H1 (cell line): Measurements from ENCODE around the gene SLC66A3. TPM values are rescaled to one million over a fixed set of nuclear protein-coding genes. Genes with fewer than 3 reads are reported as not detected.

Experiments used
- CTCF ChIA-PET: fragments of 300-600 bp; sonication (Branson Sonifier 250); formaldehyde crosslinking; loops from one replicate; lab custom pipeline; 2021; ENCODE audit not compliant: partially characterized antibody; lab: Charles Lee
- POLR2A ChIA-PET: fragments of 300-600 bp; sonication (Branson Sonifier 250); formaldehyde crosslinking; loops from one replicate; lab custom pipeline; 2021; ENCODE audit warnings: inconsistent platforms; ENCODE audit not compliant: partially characterized antibody; lab: Charles Lee
- DNase-seq, 2 experiments: peaks; one replicate each; pipeline versions ENCODE4 v3.0.0 to v3.0.0-alpha.2; 2010 to 2022; ENCODE audit warnings: low spot score in 2 of 2, low read depth in 1 of 2, mixed read lengths in 1 of 2
- FAIRE-seq: peaks from 2 replicates; lab custom pipeline; 2011; peaks lifted over from hg19 to GRCh38; lab: Jason Lieb, UNC
- H2AFZ ChIP-seq: 2 replicates; pipeline ENCODE4 v1.8.1; 2012; ENCODE audit warnings: low read length, inconsistent platforms
- H2AK5ac ChIP-seq: 2 replicates; pipeline ENCODE4 v1.6.1; 2013; ENCODE audit warnings: low read depth, low read length
- H2BK120ac ChIP-seq: replicated peaks from 2 replicates; pipeline ENCODE3; 2013; ENCODE audit warnings: low read depth, low read length, inconsistent platforms
- H2BK12ac ChIP-seq: 2 replicates; pipeline ENCODE4 v1.6.1; 2013; ENCODE audit warnings: low read depth, low read length
- H2BK15ac ChIP-seq: 2 replicates; pipeline ENCODE4 v1.6.1; 2013; ENCODE audit warnings: low read length
- H2BK20ac ChIP-seq: 2 replicates; pipeline ENCODE4 v1.6.1; 2013; ENCODE audit warnings: low read length
- H2BK5ac ChIP-seq: 2 replicates; pipeline ENCODE4 v1.6.1; 2013; ENCODE audit warnings: low read depth, low read length
- H3K14ac ChIP-seq: 2 replicates; pipeline ENCODE4 v1.6.1; 2013; ENCODE audit warnings: inconsistent platforms; ENCODE audit not compliant: insufficient read length
- H3K18ac ChIP-seq: 2 replicates; pipeline ENCODE4 v1.6.1; 2013; ENCODE audit warnings: low read length; ENCODE audit errors: extremely low read depth
- H3K23ac ChIP-seq: 2 replicates; pipeline ENCODE4 v1.6.1; 2013; ENCODE audit warnings: inconsistent platforms; ENCODE audit not compliant: insufficient read length
- H3K23me2 ChIP-seq: 2 replicates; pipeline ENCODE4 v1.6.1; 2013; ENCODE audit warnings: low read depth, low read length
- H3K27ac ChIP-seq: 2 replicates; pipeline ENCODE4 v1.6.1; 2011; ENCODE audit warnings: low read depth, low read length, inconsistent platforms
- H3K27me3 ChIP-seq, 4 experiments: replicated peaks in 1 of 4; 1 replicate in 1 of 4; 2 replicates in 3 of 4; pipeline versions ENCODE4 v1.6.1 to v1.8.1; 2011 to 2013; ENCODE audit warnings: low read length in 3 of 4, mild to moderate bottlenecking in 3 of 4, inconsistent platforms in 2 of 4, mixed read lengths in 2 of 4, moderate library complexity in 1 of 4; ENCODE audit not compliant: control insufficient read depth in 3 of 4, insufficient read depth in 3 of 4; ENCODE audit errors: extremely low read depth in 1 of 4
- H3K36me3 ChIP-seq, 4 experiments: 2 replicates each; pipeline versions ENCODE4 v1.6.1 to v1.8.1; 2011 to 2013; ENCODE audit warnings: mild to moderate bottlenecking in 4 of 4, low read length in 3 of 4, moderate library complexity in 2 of 4, control low read depth in 1 of 4, inconsistent platforms in 1 of 4; ENCODE audit not compliant: insufficient read depth in 4 of 4, control insufficient read depth in 2 of 4
- H3K4ac ChIP-seq: replicated peaks from 2 replicates; pipeline ENCODE3; 2013; ENCODE audit warnings: low read length, low read depth, mixed read lengths, inconsistent platforms; ENCODE audit not compliant: insufficient read length
- H3K4me1 ChIP-seq, 4 experiments: replicated peaks in 1 of 4; 1 replicate in 1 of 4; 2 replicates in 3 of 4; pipeline versions ENCODE4 v1.6.1 to v1.8.1; 2011 to 2013; ENCODE audit warnings: low read length in 3 of 4, inconsistent platforms in 2 of 4, mixed read lengths in 1 of 4; ENCODE audit not compliant: insufficient read depth in 4 of 4, control insufficient read depth in 3 of 4
- H3K4me2 ChIP-seq, 2 experiments: 2 replicates each; pipeline versions ENCODE4 v1.6.1 to v1.8.1; 2011 to 2013; ENCODE audit warnings: low read depth in 2 of 2, low read length in 2 of 2, control low read depth in 1 of 2, inconsistent platforms in 1 of 2, mild to moderate bottlenecking in 1 of 2; ENCODE audit not compliant: insufficient read depth in 1 of 2
- H3K4me3 ChIP-seq, 4 experiments: fragments of 200-600, 300-600 bp in 1 of 4; sonication (generic), shearing (Covaris generic), sonication (Bioruptor Twin) in 1 of 4; 2 replicates each; pipeline versions ENCODE4 v1.5.1 to v1.8.1; 2011 to 2016; ENCODE audit warnings: low read length in 4 of 4, low read depth in 3 of 4, control low read depth in 2 of 4, inconsistent platforms in 2 of 4, mild to moderate bottlenecking in 2 of 4, mixed read lengths in 1 of 4, moderate library complexity in 1 of 4; ENCODE audit not compliant: insufficient read depth in 2 of 4; ENCODE audit errors: extremely low read depth in 1 of 4
- H3K56ac ChIP-seq: replicated peaks from 2 replicates; pipeline ENCODE3; 2013; ENCODE audit warnings: low read depth, mild to moderate bottlenecking, mixed read lengths, low read length, inconsistent platforms; ENCODE audit not compliant: insufficient read length
- H3K79me1 ChIP-seq: 2 replicates; pipeline ENCODE4 v1.6.1; 2013; ENCODE audit warnings: low read depth, low read length, control low read depth
- H3K79me2 ChIP-seq, 2 experiments: 2 replicates each; pipeline versions ENCODE4 v1.6.1 to v1.8.1; 2012 to 2013; ENCODE audit warnings: low read length in 2 of 2, mild to moderate bottlenecking in 2 of 2, inconsistent platforms in 1 of 2; ENCODE audit not compliant: insufficient read depth in 2 of 2, control insufficient read depth in 1 of 2
- H3K9ac ChIP-seq, 4 experiments: replicated peaks in 1 of 4; 1 replicate in 1 of 4; 2 replicates in 3 of 4; pipeline versions ENCODE4 v1.6.1 to v1.8.1; 2011 to 2013; ENCODE audit warnings: low read depth in 3 of 4, low read length in 3 of 4, control low read depth in 2 of 4, mild to moderate bottlenecking in 2 of 4, moderate library complexity in 2 of 4, inconsistent platforms in 1 of 4; ENCODE audit errors: extremely low read depth in 1 of 4
- H3K9me3 ChIP-seq, 2 experiments: 2 replicates each; pipeline versions ENCODE4 v1.6.1 to v1.8.1; 2012 to 2013; ENCODE audit warnings: mild to moderate bottlenecking in 2 of 2, moderate library complexity in 2 of 2, control low read depth in 1 of 2, inconsistent platforms in 1 of 2, low read depth in 1 of 2, low read length in 1 of 2, mixed read lengths in 1 of 2; ENCODE audit not compliant: insufficient read depth in 2 of 2
- H4K20me1 ChIP-seq, 2 experiments: replicated peaks in 1 of 2; 2 replicates each; pipeline versions ENCODE3 to v1.8.1; 2011 to 2013; ENCODE audit warnings: inconsistent platforms in 2 of 2, low read length in 2 of 2, mild to moderate bottlenecking in 1 of 2; ENCODE audit not compliant: insufficient read depth in 2 of 2, control insufficient read depth in 1 of 2
- H4K5ac ChIP-seq: 2 replicates; pipeline ENCODE4 v1.6.1; 2013; ENCODE audit warnings: low read length, low read depth, mixed read lengths, inconsistent platforms; ENCODE audit not compliant: insufficient read length
- H4K8ac ChIP-seq: 2 replicates; pipeline ENCODE4 v1.8.0; 2013; ENCODE audit warnings: mild to moderate bottlenecking, moderate library complexity, low read length, inconsistent platforms; ENCODE audit not compliant: insufficient read depth; ENCODE audit errors: extremely low read depth
- H4K91ac ChIP-seq: replicated peaks from 2 replicates; pipeline ENCODE3; 2013; ENCODE audit warnings: low read length, mixed read lengths, inconsistent platforms; ENCODE audit not compliant: insufficient read length
- ASH2L ChIP-seq: fragments of 200-600, 300-600 bp; sonication (generic); IDR thresholded peaks from one replicate; pipeline ENCODE4 v1.7.1; 2017; ENCODE audit warnings: low read length
- CTBP2 ChIP-seq: IDR thresholded peaks from 2 replicates; pipeline ENCODE4 v1.7.0; 2011; ENCODE audit warnings: borderline replicate concordance, mild to moderate bottlenecking, moderate library complexity, mixed read lengths, low read length; ENCODE audit not compliant: insufficient read depth, insufficient read length
- TAF7 ChIP-seq: optimal IDR thresholded peaks from 2 replicates; pipeline ENCODE3; 2011; ENCODE audit warnings: low read depth, mild to moderate bottlenecking, inconsistent platforms, low read length, moderate library complexity, borderline replicate concordance
- whole genome bisulfite sequencing, 2 experiments: shearing (Covaris generic) in 1 of 2; methylation state at CpG; one replicate each; pipeline versions ENCODE4 v1.1.6 to v1.1.7; 2013 to 2015; ENCODE audit warnings: low lambda C conversion rate in 2 of 2, mixed read lengths in 2 of 2, inconsistent platforms in 1 of 2, low coverage in 1 of 2, missing lambda C conversion rate in 1 of 2; ENCODE audit not compliant: insufficient replicate concordance in 2 of 2, insufficient coverage in 1 of 2, insufficient read length in 1 of 2; ENCODE audit errors: extremely low coverage in 1 of 2, missing lambda C conversion rate in 1 of 2; 5-methylcytosine and 5-hydroxymethylcytosine counted together
- polyA plus RNA-seq, 7 experiments: library from polyadenylated mRNA; depleted of rRNA in 3 of 7; stranded (reverse) in 5 of 7; unstranded in 2 of 7; fragments of >200 nt in 5 of 7; fragments of 200-250 nt in 2 of 7; gene quantifications; 1 replicate in 5 of 7; 2 replicates in 1 of 7; 4 replicates in 1 of 7; pipeline versions ENCODE4 v1.2.1 to v1.2.3, GENCODE V29; 2011 to 2013; ENCODE audit warnings: missing spikeins in 2 of 7, mixed read lengths in 2 of 7
- total RNA-seq: library from RNA; stranded (reverse); fragmentation: NEBNext Ultra II Directional; extraction: Animal tissue kit (Norgen Biotek cat#: 25700); gene quantifications from 2 replicates; pipeline ENCODE4 v1.2.1, GENCODE V29; 2021

Gene SLC66A3
- total and polyA plus RNA-seq, 2 of the 8 experiments (the other 6 are each of a cell fraction or from before 2014, with no cell fraction given) = 8.7 to 27.8 TPM

DNA sequence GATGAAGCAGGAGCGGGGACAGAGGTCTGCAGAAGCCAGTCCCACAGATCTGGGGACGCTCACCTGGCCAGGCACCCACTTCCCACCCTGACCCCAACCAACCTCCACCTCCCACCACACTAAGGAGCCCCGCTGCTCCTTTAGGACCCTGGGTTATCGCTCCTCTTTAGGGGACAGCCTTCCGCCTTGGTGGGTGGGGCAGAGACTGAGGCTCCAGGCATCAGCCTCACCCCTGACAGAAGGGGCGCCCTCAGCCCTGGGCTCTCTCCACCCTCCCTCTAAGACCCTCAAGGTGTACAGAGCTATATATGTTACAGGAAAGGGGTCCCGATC lies 33.5 kb upstream of the SLC66A3 start:
- ChIA-PET CTCF (interaction anchor here (0.9 to 12.5 kb wide), 13 partner anchors 10 to 306 kb away, joined by 3 to 209 read pairs (median 21); partner anchors contain the start of gene KCNF1), POLR2A (interaction anchor here (1.3 kb wide), 1 partner anchor 11 kb away, joined by 3 read pairs; a partner anchor contains a TSS)
- H3K27me3 ChIP-seq = peaks cover 0 to 3% (median 1%) of the 10 kb centered on the region in 4 experiments; a peak in 2 of 7 replicates
- no peak for DNase-seq
- H3K23me2 ChIP-seq = no peaks in the 10 kb centered on the region
- H3K9me3 ChIP-seq = no peaks in the 10 kb centered on the region
- peak overlapping the region; percentile 29; the same call in 1 of the 2 replicates for H2BK12ac ChIP-seq
- H2BK120ac ChIP-seq = no peak overlapping the region
- H3K56ac ChIP-seq = no peak overlapping the region
- H3K79me2 ChIP-seq = no peaks in the 10 kb centered on the region
- H3K9ac ChIP-seq = no peak overlapping the region
- H3K27ac ChIP-seq = no peak overlapping the region
- no peak overlapping the region for H3K4me2 ChIP-seq
- H3K18ac ChIP-seq = no peak overlapping the region
- no peak overlapping the region for H4K5ac ChIP-seq
- WGBS, 2 experiments = 70% methylated on average over 6 of the region's 7 CpGs; no CpG with 5 or more reads in 1 of the 2 experiments
- H3K79me1 ChIP-seq = no peaks in the 10 kb centered on the region
- no peak for TF ChIP-seq ASH2L
- no peak for TF ChIP-seq TAF7
- no peak for TF ChIP-seq CTBP2
- TF ChIP-seq, all 59 proteins: peak for 0
- Histone ChIP-seq H2AFZ (peak overlapping the region; percentile 59; the same call in 1 of the 2 replicates), H3K23ac (no peak overlapping the region), H4K91ac (no peak overlapping the region), H3K14ac (no peak overlapping the region), H3K4me3 (no peak overlapping the region), H4K20me1 (no peaks in the 10 kb centered on the region), H3K4me1 (peaks cover 0 to 4% (median 0%) of the 10 kb centered on the region in 4 experiments; a peak in 4 of 7 replicates), H3K4ac (no peak overlapping the region), H4K8ac (no peak overlapping the region), H2AK5ac (no peak overlapping the region), H3K36me3 (no peaks in the 10 kb centered on the region), H2BK5ac (no peak overlapping the region), H2BK20ac (no peak overlapping the region), H2BK15ac (no peak overlapping the region)
- FAIRE-seq = no peak
